Activated CD4-positive, CD25-positive, alpha-beta regulatory T cell (primary cell): ENCODE measurements around the gene CACNA1A.
"Not testable (repeated sequence)": the region's sequence is repeated elsewhere in the genome, so short reads cannot be mapped to it uniquely, and the experiment has no call there.

Experiments
- DNase-seq, 4 experiments: peaks; one replicate each; lab custom pipeline; 2025; lab: John Stamatoyannopoulos, UW

Gene CACNA1A

DNA sequence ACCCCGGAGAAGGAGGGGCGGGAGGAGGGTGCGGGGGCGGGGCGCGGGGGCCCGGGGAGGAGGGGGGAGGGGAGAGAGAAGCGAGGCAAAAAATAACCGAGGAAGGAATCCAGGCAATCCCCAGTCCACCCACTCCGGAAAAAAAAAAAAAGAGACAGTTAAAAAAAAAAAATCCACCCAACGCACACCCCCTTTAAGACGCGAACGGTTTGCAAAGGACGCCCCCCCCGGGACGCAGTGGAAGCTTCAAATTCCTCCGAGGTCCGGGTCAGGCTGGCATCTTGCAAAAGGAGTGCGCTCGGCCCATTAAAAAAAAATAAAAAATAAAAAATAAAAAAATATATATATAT is at the start of gene CACNA1A:
CACNA1A (minus strand) TSS at position 9 of the 350 bp plus-strand sequence. CDS start 255 bp downstream, outside the sequence.
- DNase-seq: no peak

DNA sequence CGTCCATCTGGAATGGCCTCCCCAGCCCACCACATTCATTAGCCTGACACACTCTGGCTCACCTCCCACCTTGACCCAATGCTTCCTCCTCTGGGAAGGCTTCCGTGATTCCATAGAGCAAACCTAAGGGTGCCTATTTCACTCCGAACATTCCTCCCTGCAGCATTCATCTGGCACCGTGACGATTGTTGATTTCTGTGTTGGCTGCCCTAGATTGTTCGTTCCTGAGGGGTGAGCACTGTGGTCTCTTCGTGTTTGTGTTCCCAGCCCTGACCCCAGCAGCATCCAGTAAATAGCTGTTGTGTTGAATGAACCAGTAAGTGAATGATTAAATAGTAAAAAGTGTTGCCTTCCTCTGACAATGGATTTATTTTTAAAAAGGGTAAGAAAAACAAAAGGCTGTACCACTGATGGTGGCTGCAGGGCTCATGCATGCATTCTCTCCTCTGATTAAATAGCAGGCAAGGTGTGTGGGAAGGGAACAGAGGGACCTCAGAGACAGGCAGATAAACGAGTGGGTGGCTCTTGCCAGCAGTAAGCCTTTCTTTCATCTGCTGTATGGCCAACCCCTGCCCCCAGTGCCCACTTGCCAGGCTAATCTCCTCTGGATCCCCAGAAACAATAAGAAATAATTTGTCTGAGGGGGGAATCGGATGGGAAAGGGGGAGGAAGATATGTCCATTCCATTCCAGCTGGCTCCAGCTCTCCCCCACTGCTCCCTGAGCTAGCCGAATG is 48.4 kb upstream of the CACNA1A start:
- no peak for DNase-seq

DNA sequence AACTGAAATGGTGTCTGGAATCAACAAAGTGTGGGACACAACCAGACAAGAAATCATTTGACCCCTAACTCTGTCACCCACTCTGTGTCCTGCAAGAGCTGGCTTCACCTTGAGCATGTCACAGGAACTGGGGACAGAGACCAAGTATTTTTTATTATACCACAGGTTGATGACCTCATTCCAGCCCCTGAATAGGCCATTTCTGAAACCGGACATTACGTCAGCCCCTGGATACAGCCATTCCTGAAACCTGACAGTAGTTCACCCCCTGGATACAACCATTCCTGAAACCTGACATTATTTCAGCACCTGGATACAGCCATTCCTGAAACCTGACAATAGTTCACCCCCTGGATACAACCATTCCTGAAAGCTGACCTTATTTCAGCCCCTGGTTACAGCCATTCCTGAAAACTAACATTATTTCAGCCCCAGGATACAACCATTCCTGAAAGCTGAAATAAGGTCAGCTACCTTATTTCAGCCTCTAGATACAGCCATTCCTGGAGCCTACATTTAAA is 47.7 kb upstream of the CACNA1A start:
- DNase-seq: no peak

DNA sequence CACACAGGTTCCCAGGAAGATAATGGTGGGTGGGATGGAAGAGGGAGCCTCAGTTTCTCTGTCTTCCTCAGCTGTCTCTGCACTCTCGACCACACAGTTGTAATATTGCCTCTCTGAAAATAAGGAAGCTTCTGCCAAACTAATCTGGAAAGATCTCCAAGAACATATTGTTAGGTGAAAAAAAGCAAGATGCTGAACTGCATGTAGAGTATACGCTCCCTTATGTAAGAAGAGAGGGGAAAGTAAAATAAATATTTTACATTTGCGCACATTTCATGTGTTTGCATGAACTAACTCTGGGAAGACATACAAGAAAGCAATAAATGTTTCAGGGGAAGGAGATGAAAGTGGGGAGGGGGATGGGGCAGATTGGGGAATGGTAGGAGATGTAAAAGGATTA is 41.9 kb upstream of the CACNA1A start:
- DNase-seq: no peak

DNA sequence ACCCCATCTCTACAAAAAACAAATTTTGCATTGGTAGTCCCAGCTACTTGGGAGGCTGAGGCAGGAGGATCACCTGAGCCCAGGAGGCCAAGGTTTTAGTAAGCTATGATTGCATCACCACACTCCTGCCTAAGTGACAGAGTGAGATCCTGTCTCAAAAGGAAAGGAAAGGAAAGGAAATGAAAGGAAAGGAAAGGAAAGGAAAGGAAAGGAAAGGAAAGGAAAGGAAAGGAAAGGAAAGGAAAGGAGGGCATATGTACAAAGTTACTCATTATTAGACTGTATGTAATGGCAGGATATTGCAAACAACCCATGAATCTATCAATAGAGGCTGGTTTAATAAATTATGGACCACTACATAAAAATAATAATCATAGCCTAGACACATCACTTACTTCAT is 40.8 kb upstream of the CACNA1A start:
- DNase-seq: no peak

DNA sequence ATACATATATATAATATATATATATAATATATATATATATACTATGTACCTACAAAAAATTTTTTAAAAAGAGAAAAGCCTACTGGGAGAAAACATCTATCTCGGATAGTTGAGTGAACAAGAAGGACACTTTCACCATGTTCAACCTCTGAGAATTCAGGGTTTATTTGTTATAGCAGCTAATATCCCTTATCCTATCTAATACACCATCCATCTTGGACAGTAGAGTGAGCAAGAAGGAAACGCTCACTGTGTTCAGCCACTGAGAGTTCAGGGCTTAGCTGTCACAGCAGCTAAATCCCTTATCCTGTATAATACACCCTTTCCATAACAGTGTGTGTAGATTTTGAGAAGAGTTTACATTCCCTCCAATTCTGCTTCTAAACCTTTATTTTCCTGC is 38.1 kb upstream of the CACNA1A start:
- DNase-seq: no peak

DNA sequence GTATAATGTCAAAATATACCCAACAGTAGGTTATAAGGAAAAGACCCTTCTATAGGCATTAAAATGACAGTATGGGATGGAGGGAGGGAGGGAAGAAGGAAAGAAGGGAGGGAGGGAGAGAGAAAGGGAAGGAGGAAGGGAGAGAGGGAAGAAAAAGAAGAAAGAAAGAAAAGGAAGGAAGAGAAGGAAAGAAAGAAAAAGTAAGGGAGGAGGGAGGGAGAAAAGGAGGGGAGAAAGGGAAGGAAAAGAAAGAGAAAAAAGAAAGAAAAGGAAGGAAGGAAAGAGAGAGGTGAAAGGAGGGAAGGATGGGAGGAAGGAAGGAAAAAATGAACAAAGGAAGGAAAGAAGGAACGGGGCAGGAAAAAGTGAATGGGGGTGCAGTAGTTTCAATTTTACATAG is 35.3 kb upstream of the CACNA1A start:
- no peak for DNase-seq

DNA sequence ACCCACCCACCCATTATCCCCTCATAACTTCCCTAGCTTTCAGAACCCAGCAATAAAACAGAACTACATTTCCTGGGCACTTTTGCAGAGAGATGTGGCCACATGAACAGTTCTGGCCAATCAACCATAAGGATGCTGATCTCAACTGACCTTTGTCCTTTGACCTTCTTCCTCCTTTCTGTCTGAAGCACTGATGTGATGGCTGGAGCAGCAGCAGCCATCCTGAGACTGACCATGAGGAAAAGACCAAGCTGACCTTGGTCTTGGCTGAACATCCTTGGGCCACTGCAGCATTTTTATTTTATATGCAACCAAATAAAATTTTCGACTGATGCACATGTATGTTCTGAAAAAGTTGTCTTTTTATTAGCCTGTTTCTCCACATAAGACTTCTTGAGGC is 33.1 kb upstream of the CACNA1A start:
- no peak for DNase-seq

DNA sequence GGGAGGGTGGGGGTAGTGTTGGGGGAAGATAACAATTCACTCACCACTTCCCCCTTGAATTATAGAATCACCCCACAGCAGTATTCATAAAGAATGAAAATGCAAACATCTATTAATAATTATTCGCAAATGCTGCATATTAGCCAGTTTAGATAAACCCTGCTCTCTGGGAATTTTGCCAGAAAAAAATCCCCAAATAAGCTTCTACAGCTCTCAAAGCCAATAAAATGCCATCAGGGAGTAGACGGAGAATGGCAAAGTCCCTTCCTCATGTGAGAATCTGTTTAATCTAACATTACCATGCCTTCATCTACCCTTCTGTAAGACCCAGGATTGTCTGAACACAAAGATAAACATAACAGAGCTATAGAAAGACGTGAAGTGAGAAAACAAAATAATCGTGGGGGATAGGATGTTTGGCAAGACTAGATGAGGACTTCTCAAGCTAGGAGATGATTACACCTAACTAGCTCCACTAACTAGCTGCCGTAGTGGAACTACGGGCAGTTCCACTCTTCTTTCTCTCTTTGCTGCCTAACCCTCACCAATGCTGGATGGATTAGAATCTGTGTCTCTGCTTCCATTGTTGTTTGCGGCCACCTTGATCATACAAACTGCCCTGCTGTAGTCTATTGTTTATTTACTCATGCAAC is 32.4 kb upstream of the CACNA1A start:
- no peak for DNase-seq

DNA sequence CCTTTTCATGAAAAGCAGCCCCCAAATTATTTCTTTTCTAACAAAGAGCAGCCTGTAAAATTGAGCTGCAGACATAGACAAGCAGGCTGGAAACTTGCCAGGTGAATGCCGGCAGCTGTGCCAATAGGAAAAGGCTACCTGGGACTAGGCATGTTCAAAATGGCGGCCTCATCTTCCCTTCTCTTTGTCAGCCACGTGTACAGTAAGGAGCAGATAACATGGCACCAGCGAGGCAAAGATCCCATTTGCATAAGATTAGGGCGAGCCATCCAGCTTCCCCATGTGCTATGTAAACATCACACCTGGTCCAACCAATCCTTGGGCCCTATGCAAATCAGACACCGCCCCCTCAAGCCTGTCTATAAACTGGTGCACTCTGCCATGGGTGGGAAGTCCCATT is 31.2 kb upstream of the CACNA1A start:
- DNase-seq: no peak

DNA sequence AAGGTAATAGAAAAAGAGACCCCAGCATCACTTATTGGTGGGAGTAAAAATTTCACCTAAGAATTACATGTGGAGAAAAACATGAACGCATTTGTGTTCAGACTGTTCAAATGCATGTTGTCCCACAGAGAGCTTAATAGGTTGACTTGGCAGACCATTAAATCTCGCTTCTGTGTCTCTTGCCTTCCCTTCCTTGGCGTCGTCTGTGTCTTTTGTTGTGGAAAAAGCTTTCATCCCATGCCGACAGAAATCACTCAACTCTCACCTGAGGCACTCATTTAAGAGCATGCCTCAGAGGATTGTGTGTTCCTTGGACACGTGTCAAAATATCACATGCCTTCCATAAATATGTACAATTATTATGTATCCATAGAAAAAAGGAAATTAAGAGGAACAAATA is 24.4 kb upstream of the CACNA1A start:
- no peak for DNase-seq

DNA sequence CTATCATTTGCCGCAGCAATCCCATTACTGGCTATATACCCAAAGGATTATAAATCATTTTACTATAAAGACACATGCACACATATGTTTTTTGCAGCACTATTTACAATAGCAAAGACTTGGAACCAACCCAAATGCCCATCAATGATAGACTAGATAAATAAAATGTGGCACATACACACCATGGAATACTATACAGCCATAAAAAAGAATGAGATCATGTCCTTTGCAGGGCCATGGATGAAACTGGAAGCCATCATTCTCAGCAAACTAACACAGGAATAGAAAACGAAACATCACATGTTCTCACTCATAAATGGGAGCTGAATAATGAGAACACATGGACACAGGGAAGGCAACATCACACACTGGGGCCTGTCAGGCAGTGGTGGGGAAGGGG is 23.4 kb upstream of the CACNA1A start:
- DNase-seq: not testable (repeated sequence)

DNA sequence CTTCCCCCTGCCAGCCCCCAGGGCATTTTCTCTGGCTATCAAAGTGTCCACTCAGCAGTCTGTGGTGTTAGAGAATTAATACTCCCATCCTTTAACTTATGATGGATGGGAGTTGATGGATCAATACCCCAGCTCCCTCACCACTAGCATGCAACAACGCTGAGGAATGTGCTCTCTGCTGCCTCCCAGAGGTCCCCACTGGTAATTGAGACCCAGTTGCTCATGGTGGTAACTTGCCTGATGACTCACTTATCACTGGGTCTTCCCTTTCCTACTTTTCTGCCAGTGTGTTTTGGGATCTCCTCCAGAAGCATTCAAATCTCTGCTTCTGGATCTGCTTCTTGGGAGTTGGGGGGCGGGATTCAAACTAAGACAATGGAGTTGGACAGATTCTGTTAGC is 20.3 kb upstream of the CACNA1A start:
- no peak for DNase-seq

DNA sequence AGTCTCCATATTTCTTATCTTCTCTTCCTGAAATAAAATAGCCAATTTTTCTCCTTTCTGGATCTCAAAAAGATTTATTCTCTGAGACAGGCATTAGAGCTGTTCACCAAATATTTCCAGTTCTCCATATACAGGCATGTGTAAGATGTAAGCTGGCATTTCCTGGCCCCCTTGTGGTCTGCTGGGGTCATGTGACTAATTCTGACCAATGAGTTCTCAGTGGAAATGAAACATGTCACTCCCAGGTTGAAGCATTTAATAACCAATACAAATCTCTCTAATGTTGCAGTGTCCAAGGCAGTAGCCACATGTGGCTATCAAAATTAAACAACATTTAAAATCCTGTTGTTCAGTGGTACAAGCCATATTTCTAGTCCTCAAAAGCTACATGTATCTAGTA is 14.8 kb upstream of the CACNA1A start:
- DNase-seq: no peak

DNA sequence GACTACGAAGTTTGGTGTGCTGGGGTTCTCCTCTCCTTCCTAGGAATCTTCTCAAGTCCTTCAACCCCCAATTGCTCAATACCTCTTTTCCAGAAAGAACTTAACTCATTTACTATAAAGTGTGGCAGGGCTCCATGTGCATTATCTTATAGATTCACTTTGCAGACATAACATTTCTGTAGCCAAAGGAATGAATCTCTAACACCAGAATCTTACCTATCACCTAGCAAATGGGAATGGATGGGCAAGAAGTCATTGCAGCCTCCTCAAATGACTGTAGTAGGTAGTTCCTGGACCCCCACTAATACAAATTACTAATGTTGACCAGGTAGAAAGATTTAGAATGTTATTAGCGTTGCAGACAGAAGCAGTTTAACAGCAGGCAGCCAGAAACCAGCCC is 5.7 kb upstream of the CACNA1A start:
- no peak for DNase-seq

DNA sequence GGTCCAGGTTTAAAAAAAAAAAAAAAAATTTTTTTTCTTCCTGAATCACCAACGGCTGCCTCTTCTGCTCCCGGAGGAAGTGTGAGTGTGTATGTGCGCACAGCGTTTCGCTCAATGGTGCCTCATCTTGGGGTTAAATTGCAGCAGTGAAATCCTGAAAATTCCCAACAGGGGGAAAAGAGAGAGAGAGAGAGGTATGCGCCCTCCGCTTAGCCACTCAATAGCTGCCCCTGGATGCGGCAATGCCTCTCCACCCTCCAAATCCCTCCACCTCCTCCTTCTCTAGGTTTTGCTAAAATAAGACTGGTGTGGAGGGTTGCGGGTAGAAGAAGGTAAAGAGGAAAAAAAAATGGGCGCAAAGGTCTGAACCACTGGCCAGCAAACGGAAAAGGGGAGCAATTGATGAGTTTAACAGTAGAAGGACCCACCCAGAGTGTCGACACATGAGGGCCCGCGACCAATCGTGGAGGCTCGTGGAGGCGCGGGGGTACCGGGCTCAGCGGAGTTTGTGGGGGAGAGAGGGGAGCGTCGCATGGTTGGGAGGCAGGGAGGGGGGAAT is 853 bp upstream of the CACNA1A start:
- DNase-seq: no peak

DNA sequence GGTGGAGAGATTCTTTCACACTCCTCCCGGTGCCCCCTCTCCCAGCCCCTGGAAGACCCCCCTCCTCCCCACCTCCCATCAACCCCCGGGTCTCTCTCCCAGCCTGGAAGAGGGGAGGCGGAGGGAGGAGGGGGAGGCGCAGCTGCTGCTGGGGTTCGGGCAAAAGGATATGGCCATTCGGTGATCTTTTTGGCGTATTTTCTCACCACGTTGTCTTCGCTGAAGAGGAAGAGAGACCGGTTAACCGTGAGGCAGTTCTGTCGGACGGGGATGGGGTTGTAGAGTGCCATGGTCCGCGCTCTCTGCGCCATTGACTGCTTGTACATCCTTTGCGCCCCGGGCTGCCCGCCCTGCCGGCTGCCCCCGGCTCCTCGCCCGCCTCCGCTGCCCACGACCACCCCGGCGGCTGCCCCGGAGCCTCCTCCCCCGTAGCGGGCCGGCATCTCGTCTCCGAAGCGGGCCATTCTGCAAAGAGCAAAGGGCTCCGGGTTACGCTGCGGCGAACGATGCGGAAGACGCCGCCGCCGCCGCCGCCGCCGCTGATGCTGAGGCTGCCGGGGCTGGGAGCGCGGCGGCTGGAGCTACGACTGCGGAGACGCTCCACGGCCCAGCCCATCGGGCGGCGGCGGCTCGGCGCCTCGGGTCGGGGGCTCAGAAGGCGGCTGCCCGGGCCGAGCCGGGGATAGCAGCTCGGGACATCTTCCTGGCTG is 363 bp downstream of the CACNA1A start:
- DNase-seq: no peak

DNA sequence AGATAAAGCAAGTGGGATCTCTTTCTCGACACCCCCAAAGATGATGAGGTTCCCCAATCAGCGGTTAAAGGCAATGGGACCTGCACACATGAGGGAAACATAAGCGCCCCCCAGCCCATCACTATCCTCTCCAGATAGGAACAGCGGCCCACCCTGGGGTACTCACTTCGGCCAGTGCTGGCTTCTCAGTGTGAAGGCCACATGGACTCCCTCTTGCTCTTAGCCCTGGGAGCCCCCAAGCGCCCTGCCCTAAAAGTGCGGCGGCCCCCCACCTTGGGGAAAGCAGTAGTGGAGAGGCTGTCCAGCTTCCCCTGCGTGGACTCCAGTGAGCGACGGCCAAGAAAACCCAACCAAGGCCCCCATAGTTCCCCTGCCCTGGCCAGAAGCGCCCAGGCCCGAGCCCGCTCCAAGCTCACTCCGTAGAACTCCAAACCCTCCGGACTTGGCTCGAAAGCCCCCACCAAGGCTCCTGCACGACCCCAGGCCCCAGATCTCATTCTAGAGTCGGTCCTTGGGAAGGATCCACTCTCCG is 1.0 kb downstream of the CACNA1A start:
- no peak for DNase-seq

DNA sequence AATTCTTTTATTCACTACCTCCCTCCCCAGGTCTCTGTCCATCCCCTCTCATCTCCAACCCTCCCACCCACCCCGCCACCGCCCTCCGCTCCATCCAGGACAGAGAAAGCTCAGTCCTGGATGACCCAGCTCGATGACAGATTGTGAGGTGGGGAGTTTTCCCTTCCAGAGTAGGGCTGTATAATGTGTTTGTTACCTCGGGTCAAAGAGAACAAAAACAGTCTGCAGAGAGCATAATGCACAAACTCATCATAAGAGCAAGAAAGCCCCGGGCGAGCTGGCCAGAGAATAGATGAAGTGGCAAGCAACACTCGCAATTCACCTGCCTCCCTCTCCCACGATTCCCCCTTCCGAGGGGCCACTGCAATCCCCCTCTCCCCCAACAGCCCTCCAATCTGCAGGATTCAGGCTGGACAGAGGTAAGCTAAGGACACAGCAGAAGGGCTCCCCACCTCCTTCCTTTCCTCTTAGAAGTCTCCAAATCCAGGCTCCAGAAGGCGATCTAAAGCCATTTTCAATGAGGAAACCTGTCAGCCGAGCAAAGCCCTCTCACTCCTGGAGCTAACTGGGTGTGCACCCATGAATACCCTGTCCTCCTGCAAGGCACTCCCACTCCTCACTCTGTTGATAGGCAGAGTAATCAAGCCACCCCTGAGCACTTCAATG is 2.6 kb downstream of the CACNA1A start:
- no peak for DNase-seq

DNA sequence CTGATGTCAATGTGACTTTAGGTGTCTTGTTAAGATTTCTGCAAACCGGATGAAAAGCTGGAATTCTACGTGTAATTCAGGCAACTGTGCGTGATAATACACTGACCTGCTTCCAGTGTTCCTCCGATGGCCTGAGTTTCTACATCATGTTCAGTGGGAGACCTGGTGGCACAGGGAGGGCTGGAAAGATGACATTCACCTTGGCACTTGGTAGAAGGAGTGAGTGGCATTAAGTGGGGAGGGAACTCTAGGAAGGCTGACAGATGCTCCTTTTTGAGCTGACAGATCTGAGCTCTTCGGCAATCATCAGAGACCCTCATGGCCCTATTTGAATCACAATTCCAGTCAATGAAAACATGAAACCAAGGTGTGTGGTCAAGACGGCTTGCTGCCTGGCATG is 4.0 kb downstream of the CACNA1A start:
- DNase-seq: no peak

DNA sequence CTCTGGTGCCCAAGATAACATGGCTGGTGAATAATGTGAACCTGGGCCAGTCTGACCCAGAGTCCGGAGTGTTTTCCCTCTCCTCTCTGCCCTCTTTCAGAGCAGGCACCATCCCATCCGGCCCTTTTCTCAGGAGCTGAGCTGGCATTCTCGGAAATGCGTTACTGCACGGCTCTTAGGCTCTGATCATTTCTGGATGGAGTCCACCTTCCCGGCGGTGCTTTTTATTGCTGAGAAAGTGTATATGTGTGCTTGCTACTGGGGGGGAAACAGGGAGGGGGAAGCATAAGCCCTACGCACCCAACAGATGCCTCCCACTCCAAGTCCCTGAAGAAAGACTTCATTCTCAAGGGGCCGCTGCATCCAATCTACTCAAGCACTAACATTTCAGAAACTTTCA is 6.6 kb downstream of the CACNA1A start:
- DNase-seq: no peak
